Left kidney (tissue), 2 donors: ENCODE data around the gene ERP44. TPM values are rescaled to one million over a fixed set of nuclear protein-coding genes. Genes with fewer than 3 reads are reported as not detected.
"Not testable (repeated sequence)": the region's sequence is repeated elsewhere in the genome, so short reads cannot be mapped to it uniquely, and the experiment has no call there.

Source experiments
- DNase-seq: peaks from one replicate; pipeline ENCODE4 v3.0.0-alpha.2; 2013
- polyA plus RNA-seq: library from polyadenylated mRNA; unstranded; fragments of 120-200 nt; gene quantifications from one replicate; pipeline ENCODE4 v1.2.1, GENCODE V29; 2013; ENCODE audit not compliant: insufficient read length

The ERP44 gene
- polyA plus RNA-seq, 1 donor = 39.6 TPM

GRCh38 chr9:100014846-100015245, 84.0 kb downstream of the ERP44 start:
- no peak for DNase-seq

- no peak for DNase-seq
Measured at GRCh38 chr9:100013573-100013972, 85.2 kb downstream of the ERP44 start.

- no peak for DNase-seq
Measured at GRCh38 chr9:100012279-100012678, 86.5 kb downstream of the ERP44 start.

- DNase-seq = peak; percentile 29
Measured at GRCh38 chr9:100011062-100011681, 87.6 kb downstream of the ERP44 start.

GRCh38 chr9:99999797-100000196, 99.0 kb downstream of the ERP44 start:
- no peak for DNase-seq

- DNase-seq = no peak
Measured at GRCh38 chr9:99998866-99999265, 99.9 kb downstream of the ERP44 start.

GRCh38 chr9:99998266-99998665, 100.5 kb downstream of the ERP44 start:
- DNase-seq = no peak

- DNase-seq = not testable (repeated sequence)
Measured at GRCh38 chr9:99990508-99990907, 108.3 kb downstream of the ERP44 start.

- DNase-seq = no peak
Measured at GRCh38 chr9:99986642-99987041, 112.2 kb downstream of the ERP44 start.

GRCh38 chr9:99980598-99980997, 118.2 kb downstream of the ERP44 start:
- no peak for DNase-seq

- DNase-seq = no peak
Measured at GRCh38 chr9:99978221-99978620, 120.6 kb downstream of the ERP44 start.

- DNase-seq = no peak
Measured at GRCh38 chr9:99977033-99977792, 121.6 kb downstream of the ERP44 start.

GRCh38 chr9:99973455-99973854, 125.3 kb downstream of the ERP44 start:
- DNase-seq = no peak

GRCh38 chr9:99971410-99971809, 127.4 kb downstream of the ERP44 start:
- no peak for DNase-seq

GRCh38 chr9:99970481-99970880, 128.3 kb downstream of the ERP44 start:
- no peak for DNase-seq

GRCh38 chr9:99967457-99967856, 131.3 kb downstream of the ERP44 start:
- DNase-seq = no peak

GRCh38 chr9:99966716-99967115, 132.1 kb downstream of the ERP44 start:
- no peak for DNase-seq

GRCh38 chr9:99966001-99966400, 132.8 kb downstream of the ERP44 start:
- DNase-seq = no peak

- no peak for DNase-seq
Measured at GRCh38 chr9:99964336-99964735, 134.5 kb downstream of the ERP44 start.

- no peak for DNase-seq
Measured at GRCh38 chr9:99962680-99963261, 136.0 kb downstream of the ERP44 start.

GRCh38 chr9:99955606-99956005, 143.2 kb downstream of the ERP44 start:
- no peak for DNase-seq

- DNase-seq = no peak
Measured at GRCh38 chr9:99954819-99955218, 144.0 kb downstream of the ERP44 start.

- DNase-seq = no peak
Measured at GRCh38 chr9:99953861-99954507, 144.8 kb downstream of the ERP44 start.
